K562 (cell line): ENCODE results near the gene CBLL1. TPM values are rescaled to one million over a fixed set of nuclear protein-coding genes. Genes with fewer than 3 reads are reported as not detected.

Experiments
- ATAC-seq: fragments of 200-7000 bp; cut with Tn5 transposase; 3 replicates; pipeline ENCODE4 v1.9.1; 2020; ENCODE audit warnings: moderate library complexity
- BruUV-seq: library from RNA; stranded (reverse); fragments of 400-500 nt; replicated peaks from 2 replicates; lab custom pipeline; 2021; lab: Mats Ljungman, UMichigan
- CTCF ChIA-PET: fragments of 300-600 bp; formaldehyde crosslinking; extraction: SDS; loops from one replicate; lab custom pipeline; 2021; ENCODE audit warnings: low intra/inter-chr PET ratio; lab: Yijun Ruan, JAX
- POLR2A ChIA-PET: fragments of 300-600, 350-650 bp; sonication (Branson Sonifier 250); formaldehyde crosslinking; extraction: SDS; loops from one replicate; lab custom pipeline; 2021; ENCODE audit warnings: antibody characterized with exemption, inconsistent platforms; lab: Yijun Ruan, JAX
- DNase-seq, 4 experiments: peaks; one replicate each; pipeline versions ENCODE4 v3.0.0 to v3.0.0-alpha.2; 2011 to 2018; ENCODE audit warnings: low spot score in 3 of 4, mixed read lengths in 3 of 4; ENCODE audit errors: extremely low read depth in 1 of 4
- FAIRE-seq: peaks from 2 replicates; lab custom pipeline; 2011; peaks lifted over from hg19 to GRCh38; lab: Jason Lieb, UNC
- H2AFZ ChIP-seq: 2 replicates; pipeline ENCODE4 v1.6.0; 2011; ENCODE audit warnings: low read depth, low read length, control low read depth, inconsistent platforms
- H3K27ac ChIP-seq: fragments of 200-600 bp; 3 replicates; pipeline ENCODE4 v1.8.0; 2011; ENCODE audit warnings: low read depth, mild to moderate bottlenecking, control low read depth, inconsistent platforms, low read length, moderate library complexity, mixed read lengths; ENCODE audit errors: extremely low read depth
- H3K27me3 ChIP-seq, 2 experiments: fragments of 300-600 bp in 1 of 2; 2 replicates in 1 of 2; 3 replicates in 1 of 2; pipeline versions ENCODE4 v1.6.0 to v1.8.0; 2011; ENCODE audit warnings: inconsistent platforms in 2 of 2, low read length in 2 of 2, mild to moderate bottlenecking in 1 of 2, mixed read lengths in 1 of 2, moderate library complexity in 1 of 2; ENCODE audit not compliant: control insufficient read depth in 2 of 2, insufficient read depth in 2 of 2
- H3K36me3 ChIP-seq: fragments of 300-600 bp; 3 replicates; pipeline ENCODE4 v1.8.0; 2011; ENCODE audit warnings: mild to moderate bottlenecking, low read length, inconsistent platforms; ENCODE audit not compliant: control insufficient read depth, insufficient read depth
- H3K4me1 ChIP-seq, 2 experiments: fragments of 200-600 bp in 1 of 2; replicated peaks in 1 of 2; 2 replicates in 1 of 2; 3 replicates in 1 of 2; pipeline versions ENCODE4 v1.5.1 to v1.8.0; 2011; ENCODE audit warnings: inconsistent platforms in 2 of 2, low read length in 2 of 2, mild to moderate bottlenecking in 1 of 2, mixed read lengths in 1 of 2, moderate library complexity in 1 of 2; ENCODE audit not compliant: control insufficient read depth in 2 of 2, insufficient read depth in 2 of 2
- H3K4me2 ChIP-seq: 2 replicates; pipeline ENCODE4 v1.6.1; 2011; ENCODE audit warnings: low read length, control low read depth, inconsistent platforms, mixed read lengths; ENCODE audit not compliant: insufficient read depth
- H3K4me3 ChIP-seq: fragments of 200-600 bp; sonication (generic), shearing (Covaris generic); 2 replicates; pipeline ENCODE4 v1.5.1; 2016; ENCODE audit warnings: control low read depth, inconsistent platforms
- H3K79me2 ChIP-seq: fragments of 200-600 bp; 3 replicates; pipeline ENCODE4 v1.8.0; 2011; ENCODE audit warnings: low read length, inconsistent platforms; ENCODE audit not compliant: control insufficient read depth, insufficient read depth
- H3K9ac ChIP-seq, 2 experiments: 2 replicates each; pipeline versions ENCODE4 v1.6.0 to v1.6.1; 2011; ENCODE audit warnings: low read depth in 2 of 2, low read length in 2 of 2, control low read depth in 1 of 2, inconsistent platforms in 1 of 2, mild to moderate bottlenecking in 1 of 2, mixed read lengths in 1 of 2; ENCODE audit not compliant: insufficient read depth in 1 of 2
- H3K9me1 ChIP-seq: one replicate; pipeline ENCODE4 v1.6.0; 2011; ENCODE audit warnings: inconsistent platforms, mild to moderate bottlenecking, low read length, moderate library complexity; ENCODE audit not compliant: control insufficient read depth, insufficient read depth
- H3K9me3 ChIP-seq: replicated peaks from 2 replicates; pipeline ENCODE4 v1.5.1; 2011; ENCODE audit warnings: low read depth, low read length, inconsistent platforms; ENCODE audit not compliant: control insufficient read depth, insufficient read depth
- H4K20me1 ChIP-seq: replicated peaks from 2 replicates; pipeline ENCODE4 v1.6.1; 2011; ENCODE audit warnings: low read length, inconsistent platforms, mixed read lengths; ENCODE audit not compliant: control insufficient read depth, insufficient read depth
- CBX1 ChIP-seq: sonication (generic); IDR thresholded peaks from 2 replicates; pipeline ENCODE4 v1.6.1; 2016; ENCODE audit warnings: antibody characterized with exemption, low read depth, mild to moderate bottlenecking
- CEBPB ChIP-seq: fragments of 450-650 bp; IDR thresholded peaks from 2 replicates; pipeline ENCODE4 v1.6.1; 2016; ENCODE audit warnings: missing genetic modification characterization, missing compliant biosample characterization
- MECOM ChIP-seq: fragments of 250-450 bp; sonication (Bioruptor Pico); IDR thresholded peaks from 2 replicates; pipeline ENCODE4 v1.8.0; 2022; ENCODE audit warnings: inconsistent platforms
- NR4A1 ChIP-seq, 2 experiments: fragments of 250-450 bp in 1 of 2; fragments of 450-650 bp in 1 of 2; sonication (Bioruptor Pico) in 1 of 2; IDR thresholded peaks; 2 replicates each; pipeline versions ENCODE4 v1.4.0 to v1.6.1; 2016 to 2020; ENCODE audit warnings: mild to moderate bottlenecking in 2 of 2, missing compliant biosample characterization in 1 of 2, missing genetic modification characterization in 1 of 2, moderate library complexity in 1 of 2
- ZNF780A ChIP-seq: fragments of 250-450 bp; sonication (Bioruptor Pico); IDR thresholded peaks from 2 replicates; pipeline ENCODE4 v1.5.0; 2021; ENCODE audit warnings: mild to moderate bottlenecking
- WGBS: fragments of 100-300 bp; shearing (Covaris generic); methylation state at CpG from one replicate; pipeline ENCODE4 v1.1.6; 2016; ENCODE audit warnings: low coverage, mixed read lengths; ENCODE audit not compliant: insufficient coverage; ENCODE audit errors: missing lambda C conversion rate; 5-methylcytosine and 5-hydroxymethylcytosine counted together
- in situ Hi-C: fragments of 300-500 bp; cut with MboI; formaldehyde crosslinking; loops from 4 replicates; pipeline ENCODE4 v1.15.0; 2018; ENCODE audit warnings: inconsistent platforms, mixed read lengths
- intact Hi-C: fragments of 100-400 bp; cut with micrococcal nuclease; formaldehyde crosslinking; loops from 2 replicates; pipeline ENCODE4 v1.14.2; 2022
- polyA plus RNA-seq, 8 experiments: library from polyadenylated mRNA; depleted of rRNA in 4 of 8; stranded (reverse) in 5 of 8; unstranded in 3 of 8; fragments of >200 nt; fragmentation: Nextera tagmentation in 2 of 8; fragmentation: Illumina TruSeq in 1 of 8; extraction: Ambion mirVana in 2 of 8; extraction: Trizol in 1 of 8; gene quantifications; 2 replicates each; pipeline versions ENCODE4 v1.2.1 to v1.2.3, GENCODE V29; 2011 to 2014; ENCODE audit warnings: inconsistent platforms in 1 of 8, missing spikeins in 1 of 8
- total RNA-seq, 7 experiments: library from RNA; depleted of rRNA in 6 of 7; stranded (reverse); fragments of >200 nt in 6 of 7; fragmentation: Illumina TruSeq in 2 of 7; extraction: Trizol in 2 of 7; gene quantifications; 2 replicates each; pipeline versions ENCODE4 v1.2.1 to v1.2.3, GENCODE V29; 2011 to 2021; ENCODE audit warnings: low replicate concordance in 1 of 7
- TF ChIP-seq, protein P1 (sequence below): fragments of 450-650 bp; conservative IDR thresholded peaks from 2 replicates; pipeline ENCODE4 v1.6.1; 2016; ENCODE audit warnings: missing genetic modification characterization, low read depth, mild to moderate bottlenecking, control low read depth, missing compliant biosample characterization
- TF ChIP-seq, protein P2 (sequence below): fragments of 150-350 bp; conservative IDR thresholded peaks from 2 replicates; pipeline ENCODE4 v1.6.1; 2014; ENCODE audit warnings: low read length

CBLL1 gene
- total and polyA plus RNA-seq, 9 of the 15 experiments (the other 6 are each of a cell fraction or from before 2014, with no cell fraction given), result 14.7 to 67.9 (median 35.4) TPM

DNA sequence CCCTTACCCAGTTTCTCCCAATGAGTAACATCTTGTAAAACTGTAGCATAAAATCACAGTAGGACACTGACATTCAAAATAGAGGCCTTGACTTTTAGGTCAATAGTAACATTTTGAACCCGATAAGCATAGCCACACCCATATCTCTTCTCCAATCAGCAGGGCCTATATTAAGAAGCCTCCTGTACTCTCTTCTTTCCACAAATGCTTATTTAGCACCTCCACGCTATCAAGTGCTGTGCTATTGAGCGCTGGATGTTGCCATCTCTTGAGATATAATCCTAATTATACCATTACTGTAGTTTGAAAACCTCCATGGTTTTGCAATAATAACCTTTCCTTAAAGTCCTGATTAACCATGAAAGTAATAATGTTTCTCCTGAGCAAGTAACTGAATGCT lies 40.1 kb upstream of the CBLL1 start:
- Histone ChIP-seq H3K36me3 (no peaks in the 10 kb centered on the region), H3K9ac (no peak overlapping the region), H3K27me3 (peaks cover 4 to 9% of the 10 kb centered on the region in 2 experiments; a peak in 3 of 5 replicates), H3K4me1 (no peaks in the 10 kb centered on the region), H4K20me1 (no peaks in the 10 kb centered on the region), H3K9me3 (no peaks in the 10 kb centered on the region), H3K4me3 (no peak overlapping the region), H3K79me2 (no peaks in the 10 kb centered on the region)
- 28% methylated on average over 3 of the region's 3 CpGs for WGBS
- ChIA-PET CTCF (no interaction called here), POLR2A (no interaction called here)
- in situ Hi-C loops, result no loop called here
- FAIRE-seq (no peak), ATAC-seq (no peak), DNase-seq (no peak)
- BruUV-seq, result no TSS peak
- TF ChIP-seq, protein P1, sequence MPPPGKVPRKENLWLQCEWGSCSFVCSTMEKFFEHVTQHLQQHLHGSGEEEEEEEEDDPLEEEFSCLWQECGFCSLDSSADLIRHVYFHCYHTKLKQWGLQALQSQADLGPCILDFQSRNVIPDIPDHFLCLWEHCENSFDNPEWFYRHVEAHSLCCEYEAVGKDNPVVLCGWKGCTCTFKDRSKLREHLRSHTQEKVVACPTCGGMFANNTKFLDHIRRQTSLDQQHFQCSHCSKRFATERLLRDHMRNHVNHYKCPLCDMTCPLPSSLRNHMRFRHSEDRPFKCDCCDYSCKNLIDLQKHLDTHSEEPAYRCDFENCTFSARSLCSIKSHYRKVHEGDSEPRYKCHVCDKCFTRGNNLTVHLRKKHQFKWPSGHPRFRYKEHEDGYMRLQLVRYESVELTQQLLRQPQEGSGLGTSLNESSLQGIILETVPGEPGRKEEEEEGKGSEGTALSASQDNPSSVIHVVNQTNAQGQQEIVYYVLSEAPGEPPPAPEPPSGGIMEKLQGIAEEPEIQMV (tag), result no peak
- no peak for TF ChIP-seq MECOM (CRISPR knock-in tag)
- no peak for TF ChIP-seq CEBPB (tag)
- TF ChIP-seq CBX1, result no peak
- TF ChIP-seq ZNF780A (CRISPR knock-in tag), result no peak
- TF ChIP-seq, protein P2, sequence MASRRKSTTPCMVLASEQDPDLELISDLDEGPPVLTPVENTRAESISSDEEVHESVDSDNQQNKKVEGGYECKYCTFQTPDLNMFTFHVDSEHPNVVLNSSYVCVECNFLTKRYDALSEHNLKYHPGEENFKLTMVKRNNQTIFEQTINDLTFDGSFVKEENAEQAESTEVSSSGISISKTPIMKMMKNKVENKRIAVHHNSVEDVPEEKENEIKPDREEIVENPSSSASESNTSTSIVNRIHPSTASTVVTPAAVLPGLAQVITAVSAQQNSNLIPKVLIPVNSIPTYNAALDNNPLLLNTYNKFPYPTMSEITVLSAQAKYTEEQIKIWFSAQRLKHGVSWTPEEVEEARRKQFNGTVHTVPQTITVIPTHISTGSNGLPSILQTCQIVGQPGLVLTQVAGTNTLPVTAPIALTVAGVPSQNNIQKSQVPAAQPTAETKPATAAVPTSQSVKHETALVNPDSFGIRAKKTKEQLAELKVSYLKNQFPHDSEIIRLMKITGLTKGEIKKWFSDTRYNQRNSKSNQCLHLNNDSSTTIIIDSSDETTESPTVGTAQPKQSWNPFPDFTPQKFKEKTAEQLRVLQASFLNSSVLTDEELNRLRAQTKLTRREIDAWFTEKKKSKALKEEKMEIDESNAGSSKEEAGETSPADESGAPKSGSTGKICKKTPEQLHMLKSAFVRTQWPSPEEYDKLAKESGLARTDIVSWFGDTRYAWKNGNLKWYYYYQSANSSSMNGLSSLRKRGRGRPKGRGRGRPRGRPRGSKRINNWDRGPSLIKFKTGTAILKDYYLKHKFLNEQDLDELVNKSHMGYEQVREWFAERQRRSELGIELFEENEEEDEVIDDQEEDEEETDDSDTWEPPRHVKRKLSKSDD, result no peak
- no peak for TF ChIP-seq NR4A1 (CRISPR knock-in tag; IDR thresholded peaks at IDR 0.05)
- TF ChIP-seq NR4A1 (tag; IDR thresholded peaks at IDR 0.05), result no peak
- TF ChIP-seq, all 486 proteins: peak for 0
- no peaks in the 10 kb centered on the region for H3K9me1 ChIP-seq
- H3K4me2 ChIP-seq, result no peak overlapping the region
- no peak overlapping the region for H2AFZ ChIP-seq
- no peak overlapping the region for H3K27ac ChIP-seq
- intact Hi-C loops, result no loop called here
